Measurements from ENCODE around the gene PLPP4. TPM values are rescaled to one million over a fixed set of nuclear protein-coding genes. Genes with fewer than 3 reads are reported as not detected.

Gene PLPP4
- total RNA-seq, 1 experiment from 2014 or later = not detected

GRCh38 chr10:120453319-120453718, 3.7 kb upstream of the PLPP4 start:
- Histone ChIP-seq H3K9ac (ENCODE audit: low read length) (no peak overlapping the region), H3K4me3 (replicated peaks in 1 of 2; ENCODE audit: low read depth in 1 of 2, low read length in 2 of 2) (no peak overlapping the region), H3K79me2 (ENCODE audit: insufficient read depth, low read length) (no peaks in the 10 kb centered on the region), H2AFZ (ENCODE audit: low read depth, low read length, poor library complexity, severe bottlenecking) (no peak overlapping the region), H3K9me2 (ENCODE audit: insufficient read depth) (no peaks in the 10 kb centered on the region), H3K4me2 (ENCODE audit: low read length) (no peak overlapping the region), H3K4me1 (ENCODE audit: control insufficient read depth in 1 of 2, insufficient read depth in 2 of 2, low read length in 2 of 2) (no peaks in the 10 kb centered on the region), H3K27me3 (ENCODE audit: insufficient read depth, low read length) (no peaks in the 10 kb centered on the region), H3K36me3 (ENCODE audit: control insufficient read depth in 1 of 2, insufficient read depth in 2 of 2, low read length in 2 of 2) (no peaks in the 10 kb centered on the region), H4K20me1 (ENCODE audit: insufficient read depth) (no peaks in the 10 kb centered on the region), H3K9me3 (ENCODE audit: control insufficient read depth in 1 of 2, insufficient read depth in 1 of 2, low read depth in 1 of 2, low read length in 2 of 2) (no peaks in the 10 kb centered on the region), H3K27ac (ENCODE audit: low read depth, low read length) (no peak overlapping the region)
- no TSS peak for BruUV-seq (replicated peaks)
- CTCF ChIA-PET = no interaction called here
- no peak for ATAC-seq
- intact Hi-C loops (cut with micrococcal nuclease) = no loop called here
- TF ChIP-seq POLR2A (IDR thresholded peaks at IDR 0.05; ENCODE audit: borderline replicate concordance, extremely low read depth, insufficient read depth, insufficient read length) (no peak), EZH2 (IDR thresholded peaks at IDR 0.05) (no peak), ELF1 (IDR thresholded peaks at IDR 0.05; ENCODE audit: borderline replicate concordance, low read depth) (no peak), CBX3 (IDR thresholded peaks at IDR 0.05; ENCODE audit: low read depth) (no peak), YY1 (IDR thresholded peaks at IDR 0.05; ENCODE audit: extremely low read depth, insufficient replicate concordance, low read depth, low read length) (no peak), JUND (IDR thresholded peaks at IDR 0.05) (no peak), EZH2phosphoT487 (IDR thresholded peaks at IDR 0.05; ENCODE audit: borderline replicate concordance) (no peak), REST (IDR thresholded peaks at IDR 0.05; ENCODE audit: low read depth) (no peak), SIN3A (IDR thresholded peaks at IDR 0.05; ENCODE audit: low read depth) (no peak)
- TF ChIP-seq, protein P1, sequence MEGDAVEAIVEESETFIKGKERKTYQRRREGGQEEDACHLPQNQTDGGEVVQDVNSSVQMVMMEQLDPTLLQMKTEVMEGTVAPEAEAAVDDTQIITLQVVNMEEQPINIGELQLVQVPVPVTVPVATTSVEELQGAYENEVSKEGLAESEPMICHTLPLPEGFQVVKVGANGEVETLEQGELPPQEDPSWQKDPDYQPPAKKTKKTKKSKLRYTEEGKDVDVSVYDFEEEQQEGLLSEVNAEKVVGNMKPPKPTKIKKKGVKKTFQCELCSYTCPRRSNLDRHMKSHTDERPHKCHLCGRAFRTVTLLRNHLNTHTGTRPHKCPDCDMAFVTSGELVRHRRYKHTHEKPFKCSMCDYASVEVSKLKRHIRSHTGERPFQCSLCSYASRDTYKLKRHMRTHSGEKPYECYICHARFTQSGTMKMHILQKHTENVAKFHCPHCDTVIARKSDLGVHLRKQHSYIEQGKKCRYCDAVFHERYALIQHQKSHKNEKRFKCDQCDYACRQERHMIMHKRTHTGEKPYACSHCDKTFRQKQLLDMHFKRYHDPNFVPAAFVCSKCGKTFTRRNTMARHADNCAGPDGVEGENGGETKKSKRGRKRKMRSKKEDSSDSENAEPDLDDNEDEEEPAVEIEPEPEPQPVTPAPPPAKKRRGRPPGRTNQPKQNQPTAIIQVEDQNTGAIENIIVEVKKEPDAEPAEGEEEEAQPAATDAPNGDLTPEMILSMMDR (IDR thresholded peaks at IDR 0.05 in 2 of 3, conservative IDR thresholded peaks at IDR 0.05 in 1 of 3; ENCODE audit: borderline replicate concordance in 1 of 3, insufficient read depth in 1 of 3, low read depth in 2 of 3, low read length in 2 of 3) = no peak
- TF ChIP-seq, protein P2, sequence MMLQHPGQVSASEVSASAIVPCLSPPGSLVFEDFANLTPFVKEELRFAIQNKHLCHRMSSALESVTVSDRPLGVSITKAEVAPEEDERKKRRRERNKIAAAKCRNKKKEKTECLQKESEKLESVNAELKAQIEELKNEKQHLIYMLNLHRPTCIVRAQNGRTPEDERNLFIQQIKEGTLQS (IDR thresholded peaks at IDR 0.05) = no peak
- DNase-seq (ENCODE audit: low read depth, low spot score) = no peak
- POLR2A ChIA-PET = no interaction called here
- RAD21 ChIA-PET (ENCODE audit: low non-redundant PET in 1 of 2, low total read pairs in 2 of 2, uncharacterized antibody in 2 of 2, unreplicated experiment in 2 of 2) = no interaction called here
